ENCODE results near the gene ANLN. TPM values are rescaled to one million over a fixed set of nuclear protein-coding genes. Genes with fewer than 3 reads are reported as not detected.
"Not testable (repeated sequence)": the region's sequence is repeated elsewhere in the genome, so short reads cannot be mapped to it uniquely, and the experiment has no call there.

The ANLN gene
- total RNA-seq, 1 experiment from 2014 or later = 85.1 TPM

DNA sequence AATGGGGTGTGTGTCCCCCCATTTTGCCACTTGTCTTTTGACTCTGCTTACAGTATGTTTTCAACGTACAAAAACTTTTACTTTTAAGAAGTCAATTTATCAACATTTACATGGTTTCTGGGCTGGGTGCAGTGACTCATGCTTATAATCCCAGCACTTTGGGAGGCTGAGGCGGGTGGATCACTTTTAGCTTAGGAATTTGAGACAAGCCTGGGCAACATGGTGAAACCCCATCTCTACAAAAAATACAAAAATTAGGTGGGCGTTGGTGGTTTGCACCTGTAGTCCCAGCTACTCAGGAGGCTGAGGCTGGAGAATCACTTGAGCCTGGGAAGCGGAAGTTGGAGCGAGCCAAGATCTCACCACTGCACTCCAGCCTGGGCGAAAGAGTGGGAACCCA, 107.5 kb downstream of the ANLN start:
- DNase-seq (ENCODE audit: extremely low read depth, low read depth) = not testable (repeated sequence)

GRCh38 chr7:36497775-36498174, 108.1 kb downstream of the ANLN start:
- DNase-seq (ENCODE audit: extremely low read depth, low read depth) = no peak

Other genes with a start within 250 kb of the ANLN start
- gene EEPD1, start 236.6 kb upstream of the ANLN start, total RNA-seq (2014; rRNA removed; shearing (Covaris generic)) = 0.40 and 0.67 TPM in 2 replicates